Ecto neural progenitor cell (in vitro differentiated cells): ENCODE data around the gene LBR.

ENCODE experiments used
- DNase-seq: peaks from one replicate; pipeline ENCODE4 v3.0.0-alpha.2; 2018; ENCODE audit warnings: low spot score

The LBR gene

DNA sequence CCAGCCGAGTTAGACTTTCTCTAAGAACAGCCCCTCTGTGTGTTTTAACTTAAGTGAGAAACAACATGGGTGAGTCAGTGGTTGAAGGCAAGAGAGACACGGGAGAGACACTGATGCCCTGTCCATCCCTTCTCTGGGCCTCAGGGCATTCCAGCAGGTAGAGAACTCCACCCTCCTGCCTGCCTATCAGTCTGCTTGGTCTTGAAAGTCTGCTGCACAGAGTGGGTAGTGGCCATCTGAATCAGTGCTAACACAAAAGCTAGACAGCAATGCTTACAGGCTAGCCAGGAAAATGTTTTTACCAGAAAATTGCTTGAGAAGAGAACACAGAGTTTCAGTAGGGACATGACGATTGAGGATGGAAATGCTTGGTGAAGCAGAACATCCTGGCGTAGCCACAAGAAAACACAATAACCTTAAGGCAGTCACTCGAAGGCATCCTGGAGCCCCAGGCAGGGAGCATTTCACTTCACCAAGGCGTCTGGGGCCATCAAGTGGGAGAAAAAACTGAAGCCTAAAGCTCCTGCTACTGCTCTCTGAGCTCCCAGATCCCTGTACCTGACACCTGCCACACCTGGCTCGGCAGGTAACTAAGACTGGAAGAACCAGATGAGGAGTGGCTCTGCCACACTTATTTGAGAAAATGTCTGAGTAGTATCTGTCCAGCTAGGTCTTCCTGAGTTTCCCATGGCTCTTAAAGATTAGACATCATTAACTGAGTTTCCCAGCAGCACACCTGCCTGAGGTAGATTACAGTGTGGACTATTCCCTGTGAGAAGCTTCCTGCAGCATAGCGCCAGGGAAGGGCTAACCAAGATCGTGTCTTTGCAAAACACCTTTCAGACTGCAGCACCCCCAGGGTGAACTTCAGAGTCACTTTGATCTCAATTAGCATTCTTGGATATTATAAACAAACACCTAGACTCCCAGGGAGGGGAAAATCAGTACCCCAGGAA, 18.1 kb upstream of the LBR start:
- DNase-seq: no peak

DNA sequence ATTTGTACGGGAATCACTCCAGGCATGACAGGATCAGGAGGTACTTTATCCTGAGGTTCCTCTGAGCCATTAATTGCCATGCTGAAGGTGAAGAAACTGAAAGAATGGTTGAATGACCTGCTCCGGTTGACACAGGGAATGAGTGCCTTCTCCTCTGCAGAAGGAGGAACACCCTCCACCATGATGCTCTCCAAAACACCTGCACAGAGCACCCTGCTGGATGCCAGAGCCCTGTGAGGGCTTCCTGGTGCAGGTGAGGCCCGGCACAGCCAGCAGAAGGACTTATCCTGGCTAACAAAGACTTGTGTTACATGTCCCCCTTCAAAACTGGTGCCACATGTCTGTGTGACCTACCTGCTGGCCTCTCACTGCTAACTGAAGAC, 14.3 kb upstream of the LBR start:
- DNase-seq: no peak

DNA sequence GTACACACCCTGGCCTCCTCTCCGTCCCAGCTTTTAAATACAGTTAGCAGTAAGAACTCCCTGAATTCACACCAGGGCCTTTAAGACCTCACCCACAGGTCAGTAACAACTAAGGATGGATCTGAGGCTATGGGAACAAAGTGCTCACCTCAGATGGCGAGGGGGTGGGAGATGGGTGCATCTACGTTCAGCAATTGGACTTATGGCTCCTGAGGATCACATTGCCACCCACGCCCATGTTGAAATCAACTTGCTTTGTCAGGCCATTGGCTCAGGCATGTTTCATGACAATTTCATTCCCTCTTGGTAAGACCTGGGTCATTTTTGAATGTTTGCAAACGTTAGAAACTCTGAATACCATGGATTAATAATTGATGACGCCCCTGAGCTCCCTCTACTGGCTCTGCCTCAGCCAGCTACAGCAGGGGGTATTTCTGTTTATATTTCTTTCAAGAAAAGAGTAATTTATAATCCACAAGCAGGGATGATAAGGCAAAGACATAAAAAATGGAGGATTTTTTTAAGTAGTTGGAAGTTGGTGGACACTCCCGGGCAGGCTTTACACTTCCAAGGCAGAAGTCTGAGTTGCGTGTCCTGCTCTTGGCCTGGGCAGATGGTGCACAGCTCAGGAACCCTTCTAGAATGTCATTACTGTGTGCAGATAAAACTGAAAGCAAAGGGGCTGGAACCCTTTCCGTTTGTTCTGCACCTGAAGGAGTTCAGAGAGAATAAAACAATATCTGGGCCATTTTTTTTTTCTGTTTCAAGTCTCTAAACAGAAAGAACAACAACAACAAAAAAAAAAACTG, 13.7 kb upstream of the LBR start:
- DNase-seq: no peak

DNA sequence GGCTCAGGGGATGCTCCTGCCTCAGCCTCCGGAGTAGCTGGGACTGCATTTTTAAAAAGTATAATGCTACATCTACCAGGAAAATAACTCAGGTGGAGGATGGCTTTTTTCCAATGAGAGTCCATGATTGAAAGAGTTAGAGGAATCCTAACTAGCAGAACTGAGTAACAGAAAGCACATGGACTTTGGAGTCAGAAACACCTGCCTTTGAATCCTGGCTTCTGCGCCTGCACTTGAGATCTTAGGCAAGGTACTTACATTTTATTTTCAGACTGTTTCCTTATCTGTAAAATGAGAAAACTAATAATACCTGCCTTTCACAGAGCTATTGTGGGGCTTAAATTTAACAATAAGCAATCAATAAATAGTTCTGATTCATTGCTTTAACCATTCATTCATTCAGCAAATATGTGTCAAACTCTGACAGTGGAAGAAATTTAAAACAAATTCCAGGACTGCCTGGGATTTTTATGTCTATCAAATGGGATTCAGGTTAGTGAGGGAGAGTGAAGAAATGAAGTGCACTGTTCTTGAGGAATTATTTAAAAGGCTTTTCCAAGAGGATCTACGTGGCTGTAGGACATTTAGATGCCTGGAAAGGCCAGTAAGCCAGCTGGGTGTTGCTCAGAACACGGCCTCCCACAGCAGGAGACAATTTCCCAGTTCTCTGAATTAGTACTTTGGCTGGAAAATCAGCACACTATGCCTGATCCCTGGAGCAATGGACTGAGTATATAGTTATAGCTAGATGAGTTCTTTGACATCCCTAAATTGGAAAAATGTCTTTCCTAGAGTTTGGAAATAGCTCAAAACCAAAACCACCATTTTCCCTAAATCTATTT, 12.8 kb upstream of the LBR start:
- no peak for DNase-seq

DNA sequence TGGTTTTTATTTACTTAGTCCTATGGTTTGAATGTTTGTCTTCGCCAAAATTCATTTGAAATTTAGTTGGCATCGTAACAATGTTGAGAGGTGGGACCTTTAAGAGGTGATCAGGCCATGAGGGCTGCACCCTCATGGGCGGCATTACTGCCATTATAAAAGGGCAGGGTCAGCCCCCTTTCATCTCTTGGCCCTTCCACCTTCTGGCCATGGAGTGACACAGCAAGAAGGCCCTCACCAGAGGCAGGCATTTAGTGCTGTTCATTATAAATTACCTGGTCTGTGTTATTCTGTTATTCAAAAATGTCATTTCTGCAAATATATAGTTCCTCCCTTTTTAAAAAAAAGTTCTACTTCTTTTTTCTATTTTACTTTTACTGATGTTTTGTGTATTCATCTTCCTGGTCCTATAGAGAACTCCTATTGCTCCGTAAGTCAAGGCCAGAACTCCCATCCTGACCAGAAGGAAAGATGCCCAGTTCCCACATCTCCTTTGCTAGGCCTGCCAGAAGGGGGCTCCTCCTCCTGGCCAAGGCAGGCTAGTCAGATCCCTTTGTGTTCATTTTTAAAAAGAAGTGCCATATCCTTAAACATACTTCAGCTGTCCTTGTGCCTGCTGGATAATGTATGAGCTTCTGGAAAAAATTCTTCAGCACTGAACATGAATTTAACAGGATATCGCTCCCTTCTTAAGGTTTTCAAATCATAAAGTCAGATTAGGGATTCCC, 10.0 kb upstream of the LBR start:
- DNase-seq: no peak

DNA sequence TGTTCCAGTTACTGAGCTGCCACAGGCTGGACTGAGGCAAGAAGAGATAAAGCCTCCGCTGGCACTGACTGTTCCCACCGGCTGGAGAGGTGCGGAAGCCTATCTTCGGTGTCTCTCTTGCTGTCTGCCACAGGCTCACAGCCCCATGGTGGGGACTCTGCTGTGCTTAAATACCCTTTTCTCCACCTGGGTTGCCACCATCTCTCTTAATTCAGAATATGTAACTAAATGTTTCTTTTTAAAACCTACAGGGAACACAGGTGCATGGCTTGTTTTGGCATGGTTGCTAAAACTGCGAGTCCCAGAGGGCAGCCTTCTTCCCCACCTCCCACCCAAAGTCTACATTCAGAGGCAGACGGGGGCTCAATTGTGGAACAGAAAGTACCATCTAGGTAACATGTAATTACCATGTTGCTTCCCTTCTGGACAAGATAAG, 8.1 kb upstream of the LBR start:
- DNase-seq: no peak

DNA sequence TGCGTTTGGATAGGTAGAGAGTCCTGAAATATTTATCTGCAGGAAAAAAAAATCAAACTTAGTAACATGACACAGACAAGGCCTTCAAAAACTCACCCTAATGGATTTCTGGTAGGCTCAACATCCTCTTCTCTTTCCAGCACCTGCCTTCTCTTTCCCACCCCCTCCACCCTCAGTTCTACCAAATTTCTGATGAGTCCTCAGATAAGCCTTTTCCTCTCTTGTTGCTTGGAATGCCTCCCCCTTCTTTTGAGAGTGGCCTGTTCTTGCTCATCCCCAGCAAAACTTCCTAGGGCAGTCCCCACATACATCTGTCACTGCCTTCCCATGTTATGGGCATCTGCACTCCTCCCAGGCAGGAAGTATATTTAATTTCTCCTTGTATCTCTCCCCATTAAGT, 7.6 kb upstream of the LBR start:
- DNase-seq: no peak

DNA sequence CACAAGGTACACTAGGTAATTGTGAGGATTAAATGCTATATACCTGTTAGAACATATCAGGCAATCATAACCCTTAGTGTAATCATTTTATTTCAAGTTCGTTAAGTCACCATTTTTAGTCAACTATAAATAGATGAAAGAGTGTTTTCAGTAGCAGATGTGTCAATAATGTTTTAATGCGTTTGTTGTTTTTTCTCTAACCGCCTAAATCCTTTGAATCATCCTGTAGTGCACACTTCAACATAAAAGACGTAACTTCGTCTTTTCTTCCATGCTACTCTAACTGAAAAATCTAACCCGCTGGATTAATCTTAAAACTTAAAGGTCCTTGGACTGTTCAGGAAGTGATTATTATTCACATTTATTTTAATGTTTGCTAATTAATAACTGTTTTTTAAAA, 7.2 kb upstream of the LBR start:
- no peak for DNase-seq

DNA sequence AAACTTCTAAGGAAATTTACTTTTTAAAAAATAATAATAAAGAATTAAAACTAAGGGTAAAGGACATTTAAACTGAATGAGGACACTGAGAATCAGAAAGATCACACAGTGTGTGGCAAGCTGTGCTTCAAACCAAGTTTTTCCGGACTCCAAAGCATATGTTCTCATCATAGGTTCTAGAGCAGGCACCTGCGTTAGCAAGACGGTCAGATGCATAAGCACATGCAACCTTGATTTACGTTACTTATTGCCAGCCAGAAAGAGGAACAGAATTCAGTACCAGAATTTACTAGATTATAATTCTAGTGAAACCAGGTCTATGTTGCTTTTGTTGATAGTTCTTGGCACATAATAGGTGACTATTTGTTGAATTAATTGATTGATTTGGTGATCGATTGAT, 6.2 kb upstream of the LBR start:
- DNase-seq: no peak

DNA sequence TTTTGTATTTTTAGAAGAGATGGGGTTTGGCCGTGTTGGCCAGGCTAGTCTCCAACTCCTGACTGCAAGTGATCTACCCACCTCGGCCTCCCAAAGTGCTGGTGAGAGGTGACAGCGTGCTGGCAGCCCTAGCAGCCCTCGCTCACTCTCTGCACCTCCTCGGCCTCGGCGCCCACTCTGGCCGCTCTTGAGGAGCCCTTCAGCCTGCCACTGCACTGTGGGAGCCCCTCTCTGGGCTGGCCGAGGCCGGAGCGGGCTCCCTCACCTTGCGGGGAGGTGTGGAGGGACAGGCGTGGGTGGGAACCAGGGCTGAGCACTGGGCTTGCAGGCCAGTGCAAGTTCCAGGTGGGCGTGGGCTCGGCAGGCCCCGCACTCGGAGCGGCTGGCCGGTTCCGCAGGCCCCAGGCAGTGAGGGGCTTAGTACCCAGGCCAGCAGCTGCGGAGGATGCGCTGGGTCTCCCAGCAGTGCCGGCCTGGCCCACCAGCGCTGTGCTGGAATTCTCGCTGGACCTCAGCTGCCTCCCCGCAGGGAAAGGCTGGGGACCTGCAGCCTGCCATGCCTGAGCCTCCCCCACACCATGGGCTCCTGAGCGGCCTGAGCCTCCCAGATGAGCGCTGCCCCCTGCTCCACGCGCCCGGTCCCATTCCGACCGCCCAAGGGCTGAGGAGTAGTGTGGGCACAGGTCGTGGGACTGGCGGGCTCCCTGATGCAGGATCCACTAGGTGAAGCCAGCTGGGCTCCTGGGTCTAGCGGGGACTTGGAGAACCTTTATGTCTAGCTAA, 3.4 kb upstream of the LBR start:
- DNase-seq: no peak

DNA sequence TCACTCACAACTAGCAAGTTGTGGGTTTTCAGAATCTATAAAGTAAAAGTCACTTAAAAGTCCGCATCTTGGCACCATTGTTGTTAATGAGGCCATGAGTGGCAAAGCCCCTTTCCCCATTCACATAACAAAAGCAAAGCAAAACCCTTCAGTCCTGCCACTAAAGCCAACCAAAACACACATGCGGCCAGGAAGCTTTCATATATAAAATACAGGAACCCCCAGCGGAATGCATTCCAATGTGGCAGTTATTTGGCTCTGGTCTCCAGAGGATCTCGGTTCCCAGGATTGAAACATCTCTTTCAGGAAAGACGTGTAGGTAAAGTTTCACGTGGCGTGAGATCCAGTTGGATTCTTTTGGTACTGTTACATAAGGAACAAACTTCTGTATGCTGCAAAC, 2.5 kb upstream of the LBR start:
- DNase-seq: no peak

DNA sequence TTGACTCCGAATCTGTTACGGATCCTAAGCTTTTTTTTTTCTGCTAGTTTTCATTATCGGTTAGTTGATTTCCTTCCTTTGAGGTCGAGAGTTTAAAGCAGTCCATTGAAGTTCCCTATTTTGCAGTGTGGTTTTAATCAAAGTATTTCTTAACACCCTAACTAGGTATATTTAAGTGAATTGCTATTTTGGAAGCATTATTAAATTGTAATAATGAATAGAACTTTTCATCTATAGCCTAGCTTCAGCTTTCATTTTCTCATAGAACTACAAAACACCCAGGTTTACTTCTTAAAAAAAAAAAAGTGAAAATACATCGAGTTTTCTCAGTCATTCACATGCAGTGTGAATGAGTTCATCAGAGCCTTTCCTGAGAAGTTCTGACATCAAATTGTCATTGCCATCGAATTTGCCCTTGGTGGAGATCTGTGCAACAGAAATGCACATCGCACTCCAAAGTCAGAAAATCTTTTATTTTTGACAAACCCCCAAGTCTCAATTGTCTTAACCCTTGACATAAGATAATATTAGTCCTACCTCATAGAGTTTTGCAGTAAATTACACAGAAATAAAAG, 1.1 kb upstream of the LBR start:
- no peak for DNase-seq

DNA sequence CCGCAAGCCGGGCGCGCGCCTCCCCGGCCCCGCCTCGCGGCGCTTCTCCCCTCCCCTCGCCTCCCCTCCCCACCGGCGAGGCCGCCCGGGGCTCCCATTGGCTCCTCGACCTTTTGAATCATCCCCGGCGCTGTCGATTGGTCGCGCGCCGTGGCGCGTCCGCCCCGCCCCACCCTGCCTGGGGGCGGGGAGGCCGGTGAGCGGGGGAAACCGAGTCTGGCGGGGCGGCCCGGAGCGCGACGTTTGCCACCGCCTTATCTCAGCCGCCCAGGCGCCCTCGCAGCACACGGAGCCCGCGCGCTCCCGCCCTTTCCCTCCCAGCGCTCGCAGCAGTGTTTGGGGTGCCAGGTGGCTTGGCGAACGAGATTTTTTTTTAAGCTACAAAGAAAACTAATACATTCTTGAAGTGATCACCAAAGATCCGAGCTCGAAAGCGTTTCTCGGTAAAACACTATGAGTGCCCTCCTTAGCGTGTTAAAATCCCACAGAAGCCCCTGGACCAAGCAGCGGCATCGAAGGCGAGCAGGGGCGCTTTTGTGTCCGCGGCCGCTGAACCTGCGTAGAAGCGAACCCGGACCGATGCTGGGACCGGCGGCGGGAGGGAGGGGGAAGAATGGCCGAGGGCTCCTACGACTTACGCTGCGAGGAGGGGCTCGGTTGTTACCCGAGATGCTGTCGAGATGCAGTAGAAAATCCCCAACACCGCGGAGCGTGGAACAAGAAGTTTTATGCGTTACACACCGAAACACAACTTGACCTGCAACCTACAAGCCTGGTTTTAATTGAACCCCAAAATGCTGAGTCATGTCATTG, 436 bp upstream of the LBR start:
- DNase-seq: peak; percentile 95

DNA sequence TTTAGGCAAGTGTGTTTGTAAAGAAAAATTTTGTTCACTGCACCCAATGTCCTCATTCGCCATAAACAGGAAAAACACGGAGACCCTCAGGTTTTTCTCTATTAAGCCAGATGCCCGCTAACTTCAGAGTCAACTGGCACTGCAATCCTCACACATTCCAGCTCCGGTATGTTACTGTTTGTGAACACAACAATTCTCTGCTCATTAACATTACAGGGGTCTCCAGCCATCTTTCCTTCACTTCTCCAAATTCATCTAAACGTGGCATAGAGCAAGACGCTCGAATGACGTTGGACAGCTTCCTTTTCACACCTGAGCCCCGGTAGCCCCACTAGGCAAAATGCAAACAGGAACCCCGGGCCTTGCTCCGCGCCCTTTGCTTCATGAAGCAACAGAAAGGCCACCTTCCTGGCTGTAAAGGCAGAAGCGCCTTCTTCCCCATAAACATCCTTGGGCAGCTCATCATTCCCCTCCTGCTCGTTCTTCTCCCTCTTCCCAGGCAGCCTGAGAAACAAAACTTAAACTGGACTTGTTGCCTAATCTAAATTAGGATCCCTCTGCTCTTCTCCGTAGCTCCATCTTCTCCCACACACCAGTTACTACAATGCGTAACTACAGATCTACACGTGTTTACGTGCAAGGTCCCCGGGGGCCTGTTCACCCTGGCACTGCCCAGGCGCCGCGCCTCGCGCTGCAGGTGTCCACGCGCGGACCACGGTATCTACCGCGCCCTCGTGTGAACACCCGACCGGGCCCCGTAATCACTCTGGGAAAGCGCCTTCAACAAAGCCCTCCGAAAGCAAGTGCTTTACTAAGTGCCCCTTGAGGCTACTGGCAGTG, 1.2 kb downstream of the LBR start:
- peak; percentile 58 for DNase-seq

DNA sequence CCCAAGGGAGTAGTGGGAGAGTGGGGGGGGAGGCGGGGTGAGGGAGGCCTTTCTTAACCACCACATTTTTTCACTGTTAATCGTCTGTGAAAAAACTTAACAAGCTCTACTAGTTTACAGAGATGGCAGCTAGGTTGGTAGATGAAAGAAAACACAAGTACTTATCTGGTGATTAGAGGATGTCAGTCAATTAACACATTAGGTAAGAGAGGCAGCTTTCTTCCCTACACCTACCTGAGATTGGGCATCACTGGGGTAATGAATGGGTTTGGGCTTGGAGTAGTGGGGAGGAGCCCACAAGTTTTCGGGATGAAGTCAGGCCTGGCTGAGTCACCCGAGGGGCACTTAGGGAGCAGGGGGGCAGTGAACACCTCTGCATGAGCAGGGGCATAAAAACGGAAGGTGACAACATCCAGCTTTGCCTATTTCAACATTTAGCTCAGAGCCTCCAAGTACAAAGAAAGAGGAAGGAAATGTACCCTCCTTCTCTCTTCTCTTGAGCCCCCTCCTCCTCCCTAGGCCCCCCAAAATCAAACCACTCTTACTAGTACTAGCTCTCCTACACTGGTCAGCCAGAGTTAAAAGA, 2.5 kb downstream of the LBR start:
- DNase-seq: no peak

DNA sequence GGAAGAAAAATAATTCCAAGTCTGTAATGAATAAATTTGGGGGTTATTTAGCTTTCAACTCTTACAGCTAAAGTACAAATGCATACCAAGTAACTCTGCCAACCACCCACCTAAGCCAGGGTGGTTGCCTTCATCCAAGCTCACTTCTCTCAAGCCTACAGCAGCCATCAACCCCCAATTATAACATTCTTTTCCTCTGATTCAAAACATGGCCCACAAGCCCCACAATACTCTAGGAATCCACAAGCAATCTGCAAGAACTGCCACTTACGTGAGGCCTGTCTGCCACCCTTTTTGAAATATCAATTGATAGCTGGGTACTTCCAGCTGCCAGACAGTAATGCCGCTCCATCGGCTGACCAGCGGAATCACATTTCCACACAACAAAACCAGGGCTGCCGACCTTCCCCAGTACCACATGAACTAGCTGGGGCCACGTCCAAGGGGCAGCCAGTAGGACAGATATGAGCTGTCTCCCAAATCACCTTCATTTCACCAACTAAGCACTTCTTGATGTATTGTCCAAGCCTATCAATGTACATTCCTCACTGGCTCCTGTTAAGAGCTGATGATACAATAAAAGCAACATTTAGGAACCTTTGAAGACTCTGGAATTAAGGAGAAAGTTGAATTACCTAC, 3.2 kb downstream of the LBR start:
- no peak for DNase-seq

DNA sequence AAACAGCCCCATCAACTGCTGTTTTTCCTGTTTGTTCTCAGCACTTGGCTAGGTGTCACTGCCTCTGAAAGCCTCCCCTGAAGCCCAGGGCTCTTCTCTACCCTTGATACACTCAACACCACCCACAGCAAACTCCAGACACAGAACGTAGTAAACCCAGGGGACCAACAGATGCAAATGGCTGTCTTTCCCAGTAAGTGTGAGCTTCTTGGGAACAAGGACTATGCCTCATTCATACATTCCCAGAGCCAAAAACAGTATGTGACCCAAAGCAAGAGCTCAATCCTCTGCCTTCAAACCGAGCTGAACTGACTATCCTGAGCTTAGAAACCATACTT, 4.4 kb downstream of the LBR start:
- DNase-seq: no peak
